Measurements from ENCODE around the gene SFXN5. TPM values are rescaled to one million over a fixed set of nuclear protein-coding genes. Genes with fewer than 3 reads are reported as not detected.

SFXN5 gene
- total RNA-seq, 1 experiment from 2014 or later = 13.3 TPM

- Histone ChIP-seq H3K27ac (no peak overlapping the region), H3K27me3 (replicated peaks) (no peaks in the 10 kb centered on the region), H3K4me3 (no peak overlapping the region), H3K4me1 (replicated peaks) (no peaks in the 10 kb centered on the region), H3K36me3 (no peaks in the 10 kb centered on the region), H3K9me3 (replicated peaks) (no peaks in the 10 kb centered on the region)
- peak in 1 of 2 experiments; percentile 40 for DNase-seq (ENCODE audit: low read depth in 1 of 2, low spot score in 2 of 2)
Measured at GRCh38 chr2:72989770-72990556, 81.5 kb downstream of the SFXN5 start.

- Histone ChIP-seq H3K27me3 (replicated peaks) (no peaks in the 10 kb centered on the region), H3K27ac (no peak overlapping the region), H3K36me3 (no peaks in the 10 kb centered on the region), H3K4me3 (no peak overlapping the region), H3K4me1 (replicated peaks) (no peaks in the 10 kb centered on the region), H3K9me3 (replicated peaks) (no peaks in the 10 kb centered on the region)
- DNase-seq (ENCODE audit: low read depth in 1 of 2, low spot score in 2 of 2) = no peak
Measured at GRCh38 chr2:72988726-72989273, 82.7 kb downstream of the SFXN5 start.

- H3K4me3 ChIP-seq = no peak overlapping the region
- no peaks in the 10 kb centered on the region for H3K4me1 ChIP-seq (replicated peaks)
- H3K36me3 ChIP-seq = no peaks in the 10 kb centered on the region
- H3K27me3 ChIP-seq (replicated peaks) = no peaks in the 10 kb centered on the region
- H3K27ac ChIP-seq = no peak overlapping the region
- H3K9me3 ChIP-seq (replicated peaks) = no peaks in the 10 kb centered on the region
- no peak for DNase-seq (ENCODE audit: low read depth in 1 of 2, low spot score in 2 of 2)
Measured at GRCh38 chr2:72988041-72988440, 83.5 kb downstream of the SFXN5 start.

GRCh38 chr2:72985891-72986683, 85.4 kb downstream of the SFXN5 start:
- no peak overlapping the region for H3K27ac ChIP-seq
- H3K36me3 ChIP-seq = no peaks in the 10 kb centered on the region
- H3K27me3 ChIP-seq (replicated peaks) = no peaks in the 10 kb centered on the region
- no peak overlapping the region for H3K4me3 ChIP-seq
- H3K4me1 ChIP-seq (replicated peaks) = peaks cover 14% of the 10 kb centered on the region
- no peaks in the 10 kb centered on the region for H3K9me3 ChIP-seq (replicated peaks)
- DNase-seq (ENCODE audit: low read depth in 1 of 2, low spot score in 2 of 2) = no peak

- DNase-seq (ENCODE audit: low read depth in 1 of 2, low spot score in 2 of 2) = no peak
- Histone ChIP-seq H3K27me3 (replicated peaks) (no peaks in the 10 kb centered on the region), H3K27ac (no peak overlapping the region), H3K4me1 (replicated peaks) (peaks cover 14% of the 10 kb centered on the region), H3K9me3 (replicated peaks) (no peaks in the 10 kb centered on the region), H3K4me3 (no peak overlapping the region), H3K36me3 (no peaks in the 10 kb centered on the region)
Measured at GRCh38 chr2:72985136-72985535, 86.4 kb downstream of the SFXN5 start.

GRCh38 chr2:72984172-72984671, 87.3 kb downstream of the SFXN5 start:
- H3K27me3 ChIP-seq (replicated peaks) = no peaks in the 10 kb centered on the region
- H3K4me1 ChIP-seq (replicated peaks) = peaks cover 14% of the 10 kb centered on the region
- H3K36me3 ChIP-seq = no peaks in the 10 kb centered on the region
- no peaks in the 10 kb centered on the region for H3K9me3 ChIP-seq (replicated peaks)
- no peak overlapping the region for H3K4me3 ChIP-seq
- no peak overlapping the region for H3K27ac ChIP-seq
- no peak for DNase-seq (ENCODE audit: low read depth in 1 of 2, low spot score in 2 of 2)

GRCh38 chr2:72983500-72984161, 87.9 kb downstream of the SFXN5 start:
- Histone ChIP-seq H3K27ac (no peak overlapping the region), H3K4me1 (replicated peaks) (peaks cover 14% of the 10 kb centered on the region), H3K4me3 (no peak overlapping the region), H3K27me3 (replicated peaks) (no peaks in the 10 kb centered on the region), H3K9me3 (replicated peaks) (no peaks in the 10 kb centered on the region), H3K36me3 (no peaks in the 10 kb centered on the region)
- no peak for DNase-seq (ENCODE audit: low read depth in 1 of 2, low spot score in 2 of 2)

- Histone ChIP-seq H3K27me3 (replicated peaks) (no peaks in the 10 kb centered on the region), H3K4me1 (replicated peaks) (peaks cover 14% of the 10 kb centered on the region), H3K4me3 (no peak overlapping the region), H3K9me3 (replicated peaks) (no peaks in the 10 kb centered on the region), H3K36me3 (no peaks in the 10 kb centered on the region), H3K27ac (no peak overlapping the region)
- DNase-seq (ENCODE audit: low read depth in 1 of 2, low spot score in 2 of 2) = no peak
Measured at GRCh38 chr2:72982781-72983499, 88.6 kb downstream of the SFXN5 start.

GRCh38 chr2:72982219-72982618, 89.3 kb downstream of the SFXN5 start:
- H3K4me3 ChIP-seq = no peak overlapping the region
- H3K36me3 ChIP-seq = no peaks in the 10 kb centered on the region
- DNase-seq (ENCODE audit: low read depth in 1 of 2, low spot score in 2 of 2) = peak in 1 of 2 experiments; percentile 44
- H3K4me1 ChIP-seq (replicated peaks) = peaks cover 14% of the 10 kb centered on the region
- H3K9me3 ChIP-seq (replicated peaks) = no peaks in the 10 kb centered on the region
- no peaks in the 10 kb centered on the region for H3K27me3 ChIP-seq (replicated peaks)
- H3K27ac ChIP-seq = no peak overlapping the region

GRCh38 chr2:72981536-72981935, 90.0 kb downstream of the SFXN5 start:
- DNase-seq (ENCODE audit: low read depth in 1 of 2, low spot score in 2 of 2) = no peak
- Histone ChIP-seq H3K9me3 (replicated peaks) (no peaks in the 10 kb centered on the region), H3K36me3 (no peaks in the 10 kb centered on the region), H3K4me3 (no peak overlapping the region), H3K27ac (no peak overlapping the region), H3K27me3 (replicated peaks) (no peaks in the 10 kb centered on the region), H3K4me1 (replicated peaks) (peaks cover 14% of the 10 kb centered on the region)

GRCh38 chr2:72980535-72981217, 90.8 kb downstream of the SFXN5 start:
- H3K4me3 ChIP-seq = no peak overlapping the region
- peaks cover 14% of the 10 kb centered on the region for H3K4me1 ChIP-seq (replicated peaks)
- H3K27me3 ChIP-seq (replicated peaks) = no peaks in the 10 kb centered on the region
- no peak for DNase-seq (ENCODE audit: low read depth in 1 of 2, low spot score in 2 of 2)
- H3K36me3 ChIP-seq = no peaks in the 10 kb centered on the region
- no peak overlapping the region for H3K27ac ChIP-seq
- H3K9me3 ChIP-seq (replicated peaks) = no peaks in the 10 kb centered on the region

GRCh38 chr2:72979896-72980295, 91.6 kb downstream of the SFXN5 start:
- Histone ChIP-seq H3K27ac (no peak overlapping the region), H3K4me1 (replicated peaks) (peaks cover 14% of the 10 kb centered on the region), H3K27me3 (replicated peaks) (no peaks in the 10 kb centered on the region), H3K36me3 (no peaks in the 10 kb centered on the region), H3K4me3 (no peak overlapping the region), H3K9me3 (replicated peaks) (no peaks in the 10 kb centered on the region)
- no peak for DNase-seq (ENCODE audit: low read depth in 1 of 2, low spot score in 2 of 2)

GRCh38 chr2:72975017-72975416, 96.5 kb downstream of the SFXN5 start:
- Histone ChIP-seq H3K27ac (no peak overlapping the region), H3K4me3 (no peak overlapping the region), H3K4me1 (replicated peaks) (no peaks in the 10 kb centered on the region), H3K9me3 (replicated peaks) (no peaks in the 10 kb centered on the region), H3K36me3 (0 out of 2 replicates have a peak, but pooled peaks cover 3% of the 10 kb centered on the region), H3K27me3 (replicated peaks) (no peaks in the 10 kb centered on the region)
- no peak for DNase-seq (ENCODE audit: low read depth in 1 of 2, low spot score in 2 of 2)
